Heart right ventricle (tissue), 16 donors: Measurements from ENCODE around the gene C2CD5. TPM values are rescaled to one million over a fixed set of nuclear protein-coding genes. Genes with fewer than 3 reads are reported as not detected.
A peak's percentile ranks its signal among the peaks of the same experiment; 100 is the strongest.

Experiments
- ATAC-seq, 8 donors: fragments of 200-7000 bp; cut with Tn5 transposase; one replicate each; pipeline ENCODE4 v1.9.1; 2020; ENCODE audit warnings: mild to moderate bottlenecking in 8 of 8, moderate library complexity in 8 of 8, moderate number of reproducible peaks in 1 of 8
- DNase-seq, 2 donors: peaks; one replicate each; pipeline ENCODE4 v3.0.0-alpha.2; 2020
- H3K27ac ChIP-seq, 10 donors: fragments of 200-600 bp; sonication (generic) in 2 of 10; one replicate each; pipeline versions ENCODE4 v1.5.0 to v1.8.0; 2020 to 2022; ENCODE audit warnings: mild to moderate bottlenecking in 3 of 10
- H3K27me3 ChIP-seq, 7 donors: fragments of 200-600 bp; one replicate each; pipeline ENCODE4 v1.8.0; 2021 to 2022; ENCODE audit warnings: mild to moderate bottlenecking in 2 of 7
- H3K36me3 ChIP-seq, 9 donors: fragments of 200-600 bp; sonication (generic) in 1 of 9; one replicate each; pipeline versions ENCODE4 v1.5.0 to v1.8.0; 2020 to 2022; ENCODE audit warnings: mild to moderate bottlenecking in 2 of 9
- H3K4me1 ChIP-seq, 9 donors: fragments of 200-600 bp; sonication (generic) in 1 of 9; one replicate each; pipeline versions ENCODE4 v1.5.0 to v1.8.0; 2020 to 2022; ENCODE audit warnings: mild to moderate bottlenecking in 4 of 9
- H3K4me3 ChIP-seq, 10 donors: fragments of 200-600 bp; sonication (generic) in 2 of 10; one replicate each; pipeline versions ENCODE4 v1.5.0 to v1.8.0; 2020 to 2022; ENCODE audit warnings: mild to moderate bottlenecking in 7 of 10, moderate library complexity in 2 of 10
- H3K9me3 ChIP-seq, 11 donors: fragments of 200-600 bp in 10 of 11; sonication (generic) in 2 of 11; one replicate each; pipeline versions ENCODE4 v1.5.0 to v1.8.0; 2013 to 2022; ENCODE audit warnings: mild to moderate bottlenecking in 2 of 11, control low read depth in 1 of 11, moderate library complexity in 1 of 11
- WGBS, 2 donors: extraction: QIAGEN DNeasy Blood & Tissue Kit; methylation state at CpG; one replicate each; pipeline ENCODE4 v1.1.7; 2013; ENCODE audit warnings: inconsistent platforms in 1 of 2; 5-methylcytosine and 5-hydroxymethylcytosine counted together
- intact Hi-C, 10 donors: fragments of 100-400 bp; cut with DNase I; formaldehyde crosslinking; loops; one replicate each; pipeline versions ENCODE4 v1.11.1 to v1.14.2; 2022
- polyA plus RNA-seq, 2 donors: library from polyadenylated mRNA; stranded (reverse); fragments of 200-250 nt; gene quantifications; one replicate each; pipeline ENCODE4 v1.2.3, GENCODE V29; 2013
- total RNA-seq, 10 donors: library from RNA; stranded (reverse); fragmentation: NEBNext Ultra II Directional in 3 of 10; extraction: Animal tissue kit (Norgen Biotek cat#: 25700) in 3 of 10; gene quantifications; one replicate each; pipeline versions ENCODE4 v1.2.1 to v1.2.4, GENCODE V29; 2021 to 2023
- TF ChIP-seq, protein P1 (sequence below), 9 donors: fragments of 200-600 bp; sonication (generic) in 2 of 9; IDR thresholded peaks; one replicate each; pipeline versions ENCODE4 v1.5.0 to v1.8.0; 2021 to 2022; ENCODE audit warnings: antibody characterized with exemption in 9 of 9, mild to moderate bottlenecking in 5 of 9, moderate library complexity in 1 of 9
- donor health status: Arrhythmogenic right ventricular cardiomyopathy.
- donor health status: ischemic (EF 13 %, LVEDD 7.1; RV severe dilation, severe dysfunction).
- donor health status: healthy with polysubstance abuse.
- donor health status: DM: no; HTN: yes; CAD: no.
- donor health status: DM: no; HTN: no; CAD: no.
- donor health status: ischemic (EF 25% LVEDD 6.9; RV normal size, moderate dysfunction).
- donor health status: ischemic (EF 25% LVEDD 5.7; RV mildly dilated, moderate dysfunction).
- donor health status: healthy.
- donor health status: DM: yes; HTN: yes; CAD: no.
- donor health status: Ischemic cardiomyopathy.
- donor health status: ischemic (EF 35%, LVEDD 5.7; RV mildly dilated, moderate dysfunction).
- donor health status: nonischemic (EF 11% LVEDD 7.7; RV severe dilation, severe dysfunction).
- donor health status: DM: yes; HTN: yes; CAD: no.
- donor health status: PGD.
- donor health status: ischemic (EF 29% LVEDD 5.4; RV normal size, mild dysfunction).
- donor health status: nonischemic (EF 23%, LVEDD 6.1; RV moderate dilation, normal function).

Gene C2CD5
- total and polyA plus RNA-seq, 12 donors: 5.0 to 30.2 (median 20.2) TPM

GRCh38 chr12:22551624-22552023 is 7.3 kb upstream of the C2CD5 start:
- Histone ChIP-seq H3K4me3 (no peak overlapping the region), H3K9me3 (peaks cover 0 to 22% (median 7%) of the 10 kb centered on the region in 11 donors), H3K27ac (no peak overlapping the region), H3K27me3 (peaks cover 0 to 17% (median 0%) of the 10 kb centered on the region in 7 donors), H3K36me3 (no peaks in the 10 kb centered on the region), H3K4me1 (peaks cover 0 to 12% (median 0%) of the 10 kb centered on the region in 9 donors)
- intact Hi-C loops: no loop called here
- DNase-seq (no peak), ATAC-seq (no peak)
- TF ChIP-seq, protein P1, sequence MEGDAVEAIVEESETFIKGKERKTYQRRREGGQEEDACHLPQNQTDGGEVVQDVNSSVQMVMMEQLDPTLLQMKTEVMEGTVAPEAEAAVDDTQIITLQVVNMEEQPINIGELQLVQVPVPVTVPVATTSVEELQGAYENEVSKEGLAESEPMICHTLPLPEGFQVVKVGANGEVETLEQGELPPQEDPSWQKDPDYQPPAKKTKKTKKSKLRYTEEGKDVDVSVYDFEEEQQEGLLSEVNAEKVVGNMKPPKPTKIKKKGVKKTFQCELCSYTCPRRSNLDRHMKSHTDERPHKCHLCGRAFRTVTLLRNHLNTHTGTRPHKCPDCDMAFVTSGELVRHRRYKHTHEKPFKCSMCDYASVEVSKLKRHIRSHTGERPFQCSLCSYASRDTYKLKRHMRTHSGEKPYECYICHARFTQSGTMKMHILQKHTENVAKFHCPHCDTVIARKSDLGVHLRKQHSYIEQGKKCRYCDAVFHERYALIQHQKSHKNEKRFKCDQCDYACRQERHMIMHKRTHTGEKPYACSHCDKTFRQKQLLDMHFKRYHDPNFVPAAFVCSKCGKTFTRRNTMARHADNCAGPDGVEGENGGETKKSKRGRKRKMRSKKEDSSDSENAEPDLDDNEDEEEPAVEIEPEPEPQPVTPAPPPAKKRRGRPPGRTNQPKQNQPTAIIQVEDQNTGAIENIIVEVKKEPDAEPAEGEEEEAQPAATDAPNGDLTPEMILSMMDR (IDR thresholded peaks at IDR 0.05): no peak

GRCh38 chr12:22545255-22545654 is 913 bp upstream of the C2CD5 start:
- H3K27me3 ChIP-seq: peaks cover 0 to 6% (median 0%) of the 10 kb centered on the region in 7 donors
- intact Hi-C loops: loop anchor here in 8 of 10 donors (2.0 to 10.0 kb wide), 3 partner anchors 80 to 82 kb away; partner anchors contain the start of gene ETNK1 (in 8 of the 8)
- DNase-seq: no peak
- WGBS, 2 donors: 98 to 99% methylated on average over 6 of the region's 6 CpGs
- TF ChIP-seq, protein P1 (IDR thresholded peaks at IDR 0.05): no peak
- ATAC-seq: no peak
- H3K36me3 ChIP-seq: peaks cover 0 to 7% (median 0%) of the 10 kb centered on the region in 9 donors
- H3K4me1 ChIP-seq: peaks cover 0 to 49% (median 22%) of the 10 kb centered on the region in 9 donors
- no peak overlapping the region for H3K27ac ChIP-seq
- peak overlapping the region in 3 of 10 donors; percentile 87 to 93 (median 89) for H3K4me3 ChIP-seq
- no peaks in the 10 kb centered on the region for H3K9me3 ChIP-seq

DNA sequence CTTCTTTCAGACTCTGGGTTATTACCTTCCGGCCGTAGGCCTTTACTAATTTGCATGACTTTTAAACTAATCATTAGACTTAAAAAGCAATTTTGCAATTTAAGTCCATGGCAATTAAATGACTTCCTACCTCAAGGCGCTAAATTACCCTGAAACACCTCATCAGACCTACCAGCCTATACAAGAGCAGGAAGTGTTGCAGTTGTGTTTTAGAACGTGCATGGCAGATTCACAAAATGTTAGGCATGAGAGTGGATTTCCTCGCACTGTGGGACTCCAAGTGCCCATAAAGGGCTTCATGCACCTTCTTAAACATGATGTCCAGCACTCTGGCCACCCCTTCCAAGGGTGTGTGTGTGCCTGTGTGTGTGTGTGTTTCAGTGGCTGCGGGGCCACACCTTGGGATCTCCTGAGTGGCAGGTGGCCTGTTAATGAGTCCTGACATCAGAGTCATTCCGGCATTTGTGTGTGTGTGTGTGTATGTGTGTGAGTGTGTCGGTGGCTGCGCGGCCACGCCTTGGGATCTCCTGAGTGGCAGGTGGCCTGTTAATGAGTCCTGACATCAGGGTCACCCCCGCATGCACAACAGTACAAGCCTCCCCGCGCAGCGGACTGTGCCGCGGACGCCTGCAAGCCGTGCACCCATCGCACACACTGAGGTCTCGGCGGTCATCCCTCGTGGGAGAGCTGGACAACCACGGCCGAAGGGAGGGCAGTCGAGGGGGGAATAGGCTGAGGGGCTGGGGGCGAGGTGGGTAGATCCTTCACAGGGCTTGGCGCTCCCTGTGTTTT is 900 bp downstream of the C2CD5 start:
- intact Hi-C loops: loop anchor here in 9 of 10 donors (2.0 to 10.0 kb wide), 3 partner anchors 81 to 84 kb away; partner anchors contain the start of gene ETNK1 (in 9 of the 9)
- H3K27ac ChIP-seq: peak overlapping the region; percentile 89 to 99 (median 96)
- H3K4me3 ChIP-seq: peak overlapping the region; percentile 68 to 97 (median 88)
- WGBS, 2 donors: 7 to 8% methylated on average over 27 to 28 of the region's 28 CpGs
- H3K27me3 ChIP-seq: no peaks in the 10 kb centered on the region
- H3K36me3 ChIP-seq: peaks cover 0 to 14% (median 0%) of the 10 kb centered on the region in 9 donors
- H3K9me3 ChIP-seq: no peaks in the 10 kb centered on the region
- TF ChIP-seq, protein P1 (IDR thresholded peaks at IDR 0.05): no peak
- DNase-seq: peak; percentile 36 to 52
- H3K4me1 ChIP-seq: peaks cover 0 to 54% (median 23%) of the 10 kb centered on the region in 9 donors
- peak; percentile 47 to 83 (median 64) for ATAC-seq

DNA sequence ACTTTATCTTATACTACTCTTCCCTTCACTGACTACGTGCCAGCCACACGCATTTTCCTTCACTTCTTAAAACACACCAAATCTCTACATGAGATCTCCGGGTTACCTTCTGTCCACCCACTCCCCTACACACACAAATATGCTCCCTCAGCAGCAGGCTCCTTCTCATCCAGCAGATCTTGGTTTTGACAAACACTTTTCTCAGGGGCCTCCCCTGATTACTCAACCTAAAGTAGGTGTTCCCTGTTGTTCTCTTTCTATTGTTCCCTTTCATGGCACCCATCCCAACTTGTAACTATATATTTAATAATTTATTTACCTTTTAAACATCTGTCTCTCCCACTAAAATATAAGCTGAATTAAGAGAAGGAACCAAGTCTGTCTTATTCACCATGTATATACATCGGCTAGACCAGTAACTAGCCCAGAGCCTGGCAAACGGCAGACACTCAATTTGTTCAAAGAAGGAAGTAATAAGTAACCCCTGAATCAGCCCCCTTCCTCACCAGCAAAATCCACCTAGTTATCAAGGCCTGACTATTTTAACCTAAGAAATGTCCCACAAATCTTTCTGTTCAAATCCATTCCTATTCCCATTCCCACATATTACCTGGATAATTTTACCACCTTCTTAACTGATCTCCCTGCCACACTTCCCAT is 2.7 kb downstream of the C2CD5 start:
- intact Hi-C loops: loop anchor here in 4 of 10 donors (5.0 to 10.0 kb wide), 2 partner anchors 83 to 86 kb away; partner anchors contain the start of gene ETNK1 (in 4 of the 4)
- Histone ChIP-seq H3K27me3 (no peaks in the 10 kb centered on the region), H3K36me3 (peaks cover 0 to 14% (median 0%) of the 10 kb centered on the region in 9 donors), H3K27ac (peak overlapping the region in 1 of 10 donors; percentile 22), H3K4me3 (peak overlapping the region in 1 of 10 donors; percentile 14), H3K4me1 (peaks cover 0 to 72% (median 34%) of the 10 kb centered on the region in 9 donors), H3K9me3 (no peaks in the 10 kb centered on the region)
- no peak for ATAC-seq
- 92 to 93% methylated on average over 5 of the region's 5 CpGs for WGBS, 2 donors
- TF ChIP-seq, protein P1 (IDR thresholded peaks at IDR 0.05): no peak
- no peak for DNase-seq
